Urothelium cell line (cell line): Measurements from ENCODE around the gene LRRC4C.

ENCODE experiments used
- DNase-seq: peaks from one replicate; pipeline ENCODE4 v3.0.0; 2011; ENCODE audit warnings: low spot score, mixed read lengths
- FAIRE-seq: peaks from 2 replicates; lab custom pipeline; 2011; peaks lifted over from hg19 to GRCh38; lab: Jason Lieb, UNC

The LRRC4C gene

DNA sequence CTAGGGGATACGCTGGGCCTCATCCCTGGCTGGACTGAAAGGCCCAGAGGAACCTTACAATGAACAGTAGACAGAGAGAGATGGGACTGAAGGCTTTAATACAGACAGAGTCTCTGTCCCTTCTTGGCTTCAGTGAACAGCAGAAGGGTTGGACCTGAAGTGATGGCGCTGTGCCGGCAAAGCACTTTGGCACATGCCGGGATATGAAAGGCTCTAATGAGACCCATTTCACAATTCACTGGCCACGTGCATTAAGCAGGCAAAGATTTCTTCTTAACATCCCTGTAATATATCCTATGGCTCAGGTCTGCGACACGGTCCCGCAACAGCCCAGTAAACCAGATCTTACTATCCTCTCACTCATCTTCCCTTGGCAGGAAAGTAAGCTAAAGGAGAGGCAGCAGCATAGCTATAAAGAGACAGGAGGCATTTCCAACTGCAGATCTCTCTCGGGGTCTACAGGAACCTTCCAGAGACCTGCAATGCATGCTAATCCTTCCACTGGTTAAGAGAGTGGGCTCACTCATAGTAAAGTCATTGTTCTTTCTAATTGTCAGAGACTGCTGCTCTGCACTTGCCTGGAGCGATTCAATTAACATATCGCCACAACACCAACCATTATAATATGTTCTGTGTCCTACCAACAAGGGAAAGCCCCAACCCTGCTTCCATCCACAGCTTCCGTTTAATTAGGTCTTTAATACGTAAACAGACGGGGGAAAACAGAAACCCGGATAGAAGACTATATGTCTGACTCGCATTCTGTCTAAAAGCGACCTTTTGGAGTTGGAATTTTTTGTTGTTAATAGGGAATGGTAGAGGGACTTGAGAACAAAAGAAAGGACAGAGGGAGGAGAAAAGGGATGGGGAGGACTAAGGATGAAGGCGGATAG lies 1179.0 kb downstream of the LRRC4C start:
- DNase-seq = no peak
- no peak for FAIRE-seq

- FAIRE-seq = no peak
- DNase-seq = no peak
Measured at GRCh38 chr11:40276960-40277359, 1182.5 kb downstream of the LRRC4C start.

GRCh38 chr11:40274017-40274416 lies 1185.4 kb downstream of the LRRC4C start:
- no peak for FAIRE-seq
- peak; percentile 68 for DNase-seq

DNA sequence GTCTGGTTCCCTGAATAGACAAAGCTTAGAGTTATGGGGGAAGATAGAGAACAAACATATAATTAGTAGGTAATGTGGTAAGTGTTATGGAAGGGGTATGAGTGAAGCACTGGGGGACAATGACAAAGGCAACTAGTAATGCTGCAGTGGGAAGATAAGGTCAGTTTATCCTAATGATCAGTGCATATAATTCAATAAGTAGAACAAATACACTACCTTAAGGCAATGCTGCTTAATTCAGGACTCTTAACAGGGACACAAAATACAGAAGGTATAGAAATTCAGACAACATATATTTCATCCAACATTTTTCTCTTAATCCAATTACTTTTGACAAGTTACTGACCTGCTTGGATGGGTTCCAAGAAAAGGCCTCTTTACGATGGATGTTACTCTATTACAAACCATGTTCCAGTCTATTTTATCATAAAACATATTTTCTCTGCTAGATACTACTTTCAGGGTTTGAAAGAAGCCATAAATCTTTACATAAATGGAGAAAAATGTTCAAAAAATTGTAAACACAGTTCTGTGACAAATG lies 1186.2 kb downstream of the LRRC4C start:
- DNase-seq (no peak), FAIRE-seq (no peak)

DNA sequence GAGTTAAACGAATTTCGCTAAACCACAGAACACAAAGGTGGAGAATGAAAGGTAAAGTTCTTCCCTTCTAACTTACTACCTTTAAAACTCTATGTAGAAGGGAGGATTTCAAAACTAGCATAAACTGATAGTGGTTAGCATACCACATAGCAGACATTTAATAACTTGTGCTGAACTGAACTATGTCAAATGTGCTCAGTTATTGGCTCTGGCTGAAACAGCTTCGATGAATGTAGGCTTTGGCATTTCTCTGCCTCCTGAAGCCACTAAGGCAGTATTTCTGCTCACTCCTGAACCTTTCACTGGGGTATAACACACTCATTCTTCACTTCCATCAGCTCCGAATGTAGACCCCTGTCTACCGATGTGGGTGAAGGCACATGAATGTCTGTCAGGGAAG lies 1188.1 kb downstream of the LRRC4C start:
- no peak for DNase-seq
- no peak for FAIRE-seq

GRCh38 chr11:40269865-40270264 lies 1189.6 kb downstream of the LRRC4C start:
- no peak for FAIRE-seq
- no peak for DNase-seq

DNA sequence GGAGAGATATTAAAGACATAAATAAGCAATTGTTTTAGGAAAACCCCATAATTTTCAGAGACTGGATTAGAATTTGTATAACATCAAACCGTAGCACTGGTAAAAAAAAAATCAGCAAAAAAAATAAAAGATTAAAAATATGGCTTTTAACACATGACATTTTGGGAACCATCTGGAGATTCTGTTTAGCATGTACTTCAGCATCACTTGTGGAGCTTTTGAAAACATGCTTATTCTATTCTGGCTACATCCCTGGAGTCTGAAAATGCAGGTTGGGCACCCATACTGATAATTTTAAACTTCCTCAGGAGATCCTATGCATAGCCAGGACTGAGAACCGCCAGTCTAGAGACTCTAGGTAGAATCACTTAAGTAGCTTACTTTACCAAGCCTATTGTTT lies 1190.9 kb downstream of the LRRC4C start:
- no peak for FAIRE-seq

GRCh38 chr11:40255457-40255856 lies 1204.0 kb downstream of the LRRC4C start:
- DNase-seq = no peak
- no peak for FAIRE-seq

More for the DNA sequence above, 1190.9 kb downstream of the LRRC4C start:
- DNase-seq = no peak

GRCh38 chr11:40253166-40253565 lies 1206.3 kb downstream of the LRRC4C start:
- FAIRE-seq = no peak
- no peak for DNase-seq

DNA sequence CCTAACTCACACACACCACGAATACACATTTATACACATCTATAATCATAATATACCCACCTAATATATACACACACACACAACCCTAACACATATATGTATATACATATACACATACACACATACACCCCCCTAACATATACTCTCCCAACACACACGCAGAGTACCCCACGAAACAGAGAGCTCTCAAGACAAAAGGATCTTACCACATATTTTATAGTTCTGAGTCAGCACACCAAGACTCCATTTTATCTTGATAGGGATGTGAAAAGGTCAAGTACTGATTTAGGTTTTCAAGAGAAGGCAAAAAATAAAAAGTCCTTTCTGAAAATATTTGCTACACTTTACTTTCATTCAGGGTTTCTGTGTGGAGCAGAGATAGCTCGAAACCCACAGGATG lies 1207.2 kb downstream of the LRRC4C start:
- DNase-seq (no peak), FAIRE-seq (no peak)

GRCh38 chr11:40246983-40247382 lies 1212.5 kb downstream of the LRRC4C start:
- no peak for FAIRE-seq
- DNase-seq = no peak

GRCh38 chr11:40241524-40242051 lies 1217.9 kb downstream of the LRRC4C start:
- DNase-seq (peak; percentile 5), FAIRE-seq (no peak)

DNA sequence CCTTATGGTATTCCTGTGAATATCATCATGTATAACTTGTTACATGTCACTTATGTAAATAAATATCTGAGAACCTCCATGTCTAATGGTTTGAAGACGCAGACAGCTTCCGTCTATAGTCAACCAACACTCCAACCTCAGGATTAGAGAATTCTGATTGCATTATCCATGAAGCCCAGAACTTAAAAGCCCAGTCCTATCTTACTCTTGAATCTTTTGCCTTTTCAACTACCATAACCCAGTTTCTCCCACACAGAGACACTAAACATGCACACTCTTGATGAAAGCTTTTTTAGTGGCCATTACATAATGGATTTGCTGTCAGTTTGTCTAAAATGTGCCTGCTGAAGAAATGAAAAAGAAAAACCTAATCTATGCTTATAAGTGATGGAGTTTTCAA lies 1219.2 kb downstream of the LRRC4C start:
- DNase-seq = no peak
- no peak for FAIRE-seq

DNA sequence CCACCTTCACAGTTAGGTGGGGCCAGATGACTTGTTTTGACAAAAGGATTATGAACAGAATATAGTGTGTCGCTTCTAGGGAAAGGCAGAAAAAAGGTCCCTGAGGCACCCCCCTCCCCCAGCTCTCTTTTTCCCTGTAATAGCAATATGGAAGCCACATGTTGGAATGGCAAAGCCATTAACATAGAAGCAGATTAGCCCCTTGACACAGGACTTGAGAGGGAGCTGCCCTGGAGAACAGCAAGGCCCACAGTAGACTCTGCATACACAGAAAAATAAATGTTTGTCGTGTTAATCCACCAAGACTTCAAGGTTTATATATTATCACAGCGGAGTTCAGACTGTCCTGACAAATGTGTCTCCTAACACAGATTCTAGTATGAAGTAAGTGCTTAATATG lies 1222.9 kb downstream of the LRRC4C start:
- FAIRE-seq (no peak), DNase-seq (no peak)

GRCh38 chr11:40235841-40236240 lies 1223.6 kb downstream of the LRRC4C start:
- no peak for DNase-seq
- FAIRE-seq = no peak

GRCh38 chr11:40230821-40231220 lies 1228.6 kb downstream of the LRRC4C start:
- no peak for FAIRE-seq
- no peak for DNase-seq

DNA sequence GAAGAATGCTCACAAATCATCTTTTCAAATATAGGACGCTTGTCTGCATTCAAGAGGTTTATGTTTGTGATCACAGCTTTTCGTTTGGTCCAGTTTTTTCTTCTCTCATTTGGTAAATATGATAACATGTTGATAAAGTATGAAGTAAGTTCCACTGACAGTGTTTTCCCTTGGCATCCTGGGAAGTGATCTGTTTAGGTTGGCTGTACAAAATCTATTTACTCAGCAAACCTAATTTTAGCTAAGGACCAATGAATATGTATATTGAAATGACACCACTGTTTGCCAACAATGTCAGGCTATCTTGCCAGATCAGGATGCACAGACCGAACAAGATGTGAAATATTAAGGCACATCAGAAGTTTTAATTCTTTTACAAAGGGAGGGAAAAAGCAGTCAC lies 1230.8 kb downstream of the LRRC4C start:
- FAIRE-seq = no peak

GRCh38 chr11:40227730-40228129 lies 1231.7 kb downstream of the LRRC4C start:
- FAIRE-seq (no peak), DNase-seq (peak; percentile 3)

More for the DNA sequence above, 1230.8 kb downstream of the LRRC4C start:
- DNase-seq = no peak

GRCh38 chr11:40226654-40227053 lies 1232.8 kb downstream of the LRRC4C start:
- DNase-seq = no peak
- FAIRE-seq = no peak

GRCh38 chr11:40223596-40224330 lies 1235.7 kb downstream of the LRRC4C start:
- DNase-seq (no peak), FAIRE-seq (no peak)

- FAIRE-seq = no peak
Measured at GRCh38 chr11:40219401-40219800, 1240.1 kb downstream of the LRRC4C start.

More at GRCh38 chr11:40219401-40219800, 1240.1 kb downstream of the LRRC4C start:
- no peak for DNase-seq
